Kidney (tissue), 14 donors: ENCODE measurements around the gene CDH8. TPM values are rescaled to one million over a fixed set of nuclear protein-coding genes. Genes with fewer than 3 reads are reported as not detected.
A peak's percentile ranks its signal among the peaks of the same experiment; 100 is the strongest.

ENCODE experiments used
- DNase-seq, 5 donors: peaks; one replicate each; pipeline ENCODE4 v3.0.0-alpha.2; 2013 to 2020
- FAIRE-seq: peaks from 2 replicates; lab custom pipeline; 2012; peaks lifted over from hg19 to GRCh38; lab: Jason Lieb, UNC
- H3K27ac ChIP-seq, 2 donors: one replicate each; pipeline ENCODE4 v1.7.0; 2013; ENCODE audit warnings: low read depth in 2 of 2, low read length in 2 of 2, inconsistent platforms in 1 of 2
- H3K27me3 ChIP-seq: one replicate; pipeline ENCODE4 v1.7.1; 2013; ENCODE audit warnings: low read length, inconsistent platforms; ENCODE audit not compliant: control insufficient read depth, insufficient read depth
- H3K36me3 ChIP-seq, 3 donors: one replicate each; pipeline versions ENCODE4 v1.7.0 to v1.7.1; 2013; ENCODE audit warnings: low read length in 3 of 3, control low read depth in 1 of 3, inconsistent platforms in 1 of 3; ENCODE audit not compliant: insufficient read depth in 3 of 3, control insufficient read depth in 2 of 3
- H3K4me1 ChIP-seq, 3 donors: one replicate each; pipeline versions ENCODE4 v1.7.0 to v1.7.1; 2013; ENCODE audit warnings: low read length in 3 of 3, inconsistent platforms in 1 of 3, low read depth in 1 of 3; ENCODE audit not compliant: control insufficient read depth in 2 of 3, insufficient read depth in 2 of 3
- H3K4me3 ChIP-seq, 3 donors: one replicate each; pipeline versions ENCODE4 v1.7.0 to v1.8.1; 2013; ENCODE audit warnings: low read length in 3 of 3, control low read depth in 1 of 3, inconsistent platforms in 1 of 3
- H3K9ac ChIP-seq, 3 donors: one replicate each; pipeline versions ENCODE4 v1.7.0 to v1.7.1; 2013; ENCODE audit warnings: low read length in 3 of 3, control low read depth in 1 of 3, inconsistent platforms in 1 of 3
- H3K9me3 ChIP-seq, 3 donors: one replicate each; pipeline versions ENCODE4 v1.7.0 to v1.7.1; 2013; ENCODE audit warnings: low read length in 3 of 3, control low read depth in 1 of 3, inconsistent platforms in 1 of 3; ENCODE audit not compliant: control insufficient read depth in 2 of 3, insufficient read depth in 1 of 3
- CTCF ChIP-seq: IDR thresholded peaks from 3 replicates; pipeline ENCODE4 v1.5.1; 2012; ENCODE audit warnings: mild to moderate bottlenecking, moderate library complexity, borderline replicate concordance; ENCODE audit not compliant: insufficient read depth; ENCODE audit errors: extremely low read depth
- intact Hi-C: fragments of 100-400 bp; cut with DNase I; formaldehyde crosslinking; loops from one replicate; pipeline ENCODE4 v1.11.1; 2022
- polyA plus RNA-seq: library from polyadenylated mRNA; stranded (reverse); fragments of 350-450 nt; fragmentation: Illumina TruSeq; extraction: RNeasy Lipid Tissue Mini Kit (QIAGEN cat#74804); gene quantifications from one replicate; pipeline ENCODE4 v1.2.3, GENCODE V29; 2014; ENCODE audit warnings: low read depth, low replicate concordance; ENCODE audit not compliant: insufficient read depth
- total RNA-seq: library from RNA; stranded (reverse); fragmentation: NEBNext Ultra II Directional; extraction: Animal tissue kit (Norgen Biotek cat#: 25700); gene quantifications from one replicate; pipeline ENCODE4 v1.2.1, GENCODE V29; 2021
- donor health status: control.
- donor health status: control.
- donor health status: control.
- donor health status: control.
- donor health status: control.
- donor health status: DM: yes; HTN: yes; CAD: no.
- donor health status: Normal renal cell carcinoma (clear cell type).

The CDH8 gene
- total and polyA plus RNA-seq, 2 donors from 2014 or later, result 0.19 TPM; not detected in 1

- FAIRE-seq, result no peak
- no peak overlapping the region for H3K9ac ChIP-seq
- H3K36me3 ChIP-seq, result no peaks in the 10 kb centered on the region
- no peak for DNase-seq
- no peaks in the 10 kb centered on the region for H3K4me1 ChIP-seq
- no peaks in the 10 kb centered on the region for H3K9me3 ChIP-seq
- no peak overlapping the region for H3K4me3 ChIP-seq
- no peak for TF ChIP-seq CTCF
- intact Hi-C loops, result no loop called here
- H3K27ac ChIP-seq, result no peak overlapping the region
- H3K27me3 ChIP-seq, result no peaks in the 10 kb centered on the region
Measured at GRCh38 chr16:62046801-62047200, 10.6 kb upstream of the CDH8 start.

- peaks cover 19% of the 10 kb centered on the region for H3K27me3 ChIP-seq
- H3K36me3 ChIP-seq, result no peaks in the 10 kb centered on the region
- no peak overlapping the region for H3K9ac ChIP-seq
- DNase-seq (peak in 4 of 5 donors; percentile 35 to 73 (median 51)), FAIRE-seq (no peak)
- H3K27ac ChIP-seq, result no peak overlapping the region
- TF ChIP-seq CTCF, result no peak
- no peak overlapping the region for H3K4me3 ChIP-seq
- no peaks in the 10 kb centered on the region for H3K4me1 ChIP-seq
- intact Hi-C loops, result no loop called here
- no peaks in the 10 kb centered on the region for H3K9me3 ChIP-seq
Measured at GRCh38 chr16:62041401-62041800, 5.2 kb upstream of the CDH8 start.

- TF ChIP-seq CTCF, result no peak
- peaks cover 0 to 4% (median 0%) of the 10 kb centered on the region in 3 donors for H3K4me1 ChIP-seq
- DNase-seq, result peak in 3 of 5 donors; percentile 25 to 39 (median 29)
- intact Hi-C loops, result no loop called here
- H3K9ac ChIP-seq, result no peak overlapping the region
- H3K4me3 ChIP-seq, result no peak overlapping the region
- no peak for FAIRE-seq
- H3K36me3 ChIP-seq, result no peaks in the 10 kb centered on the region
- no peak overlapping the region for H3K27ac ChIP-seq
- H3K27me3 ChIP-seq, result peaks cover 31% of the 10 kb centered on the region
- H3K9me3 ChIP-seq, result no peaks in the 10 kb centered on the region
Measured at GRCh38 chr16:62038646-62039045, 2.4 kb upstream of the CDH8 start.

- H3K9me3 ChIP-seq, result no peaks in the 10 kb centered on the region
- H3K27ac ChIP-seq, result no peak overlapping the region
- DNase-seq (no peak), FAIRE-seq (no peak)
- no peak for TF ChIP-seq CTCF
- no peaks in the 10 kb centered on the region for H3K36me3 ChIP-seq
- no peak overlapping the region for H3K4me3 ChIP-seq
- intact Hi-C loops, result no loop called here
- no peak overlapping the region for H3K9ac ChIP-seq
- peaks cover 0 to 4% (median 0%) of the 10 kb centered on the region in 3 donors for H3K4me1 ChIP-seq
- H3K27me3 ChIP-seq, result peaks cover 35% of the 10 kb centered on the region
Measured at GRCh38 chr16:62038225-62038624, 2.0 kb upstream of the CDH8 start.
